Occipital lobe (tissue), 2 donors: ENCODE data around the gene GAS7. TPM values are rescaled to one million over a fixed set of nuclear protein-coding genes. Genes with fewer than 3 reads are reported as not detected.

ENCODE experiments used
- DNase-seq: peaks from one replicate; lab custom pipeline; 2025; lab: John Stamatoyannopoulos, UW
- total RNA-seq: library from RNA; depleted of rRNA; stranded (reverse); fragments of >200 nt; gene quantifications from one replicate; pipeline ENCODE4 v1.2.3, GENCODE V29; 2014

Gene GAS7
- total RNA-seq, 1 donor from 2014 or later: 80.2 TPM

DNA sequence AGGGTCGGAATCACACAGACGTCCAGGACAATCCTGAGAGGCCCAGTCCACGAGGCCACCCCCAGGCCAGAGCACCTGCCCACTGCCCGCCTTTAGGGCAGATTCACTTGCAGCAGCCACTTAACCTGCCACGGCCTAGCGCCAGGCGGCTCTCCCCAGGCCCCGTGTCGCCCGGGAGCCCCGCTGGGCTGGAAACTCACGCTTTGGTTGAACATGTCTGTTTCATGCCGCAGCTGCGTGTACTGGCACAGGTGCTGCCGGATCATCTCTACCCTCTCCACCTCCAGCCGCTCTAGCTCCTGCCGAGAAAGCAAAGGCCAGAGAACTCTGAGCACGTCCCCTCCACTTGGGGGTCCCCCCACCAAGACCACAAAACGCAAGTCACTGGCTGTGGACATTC lies 280.6 kb downstream of the GAS7 start:
- no peak for DNase-seq

DNA sequence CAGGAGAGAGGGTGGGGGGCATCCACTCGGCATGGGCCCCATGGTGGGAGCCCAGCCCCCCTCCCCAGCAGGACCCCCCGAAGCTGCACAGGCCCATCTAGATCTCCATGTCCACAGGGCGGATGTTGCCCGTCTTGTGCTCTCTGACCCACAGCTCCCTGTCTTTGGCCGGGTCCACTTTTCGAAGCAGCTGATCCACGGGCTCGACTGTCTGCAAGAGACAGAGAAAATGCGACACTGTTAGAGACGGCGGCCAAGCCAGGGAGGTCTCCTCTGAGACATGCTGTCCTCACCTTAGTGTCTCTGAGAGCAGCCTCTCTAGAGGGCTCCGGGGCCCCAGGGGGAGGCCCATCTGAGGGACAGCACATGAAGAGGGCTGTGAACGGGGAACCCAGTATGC lies 281.3 kb downstream of the GAS7 start:
- DNase-seq: no peak

DNA sequence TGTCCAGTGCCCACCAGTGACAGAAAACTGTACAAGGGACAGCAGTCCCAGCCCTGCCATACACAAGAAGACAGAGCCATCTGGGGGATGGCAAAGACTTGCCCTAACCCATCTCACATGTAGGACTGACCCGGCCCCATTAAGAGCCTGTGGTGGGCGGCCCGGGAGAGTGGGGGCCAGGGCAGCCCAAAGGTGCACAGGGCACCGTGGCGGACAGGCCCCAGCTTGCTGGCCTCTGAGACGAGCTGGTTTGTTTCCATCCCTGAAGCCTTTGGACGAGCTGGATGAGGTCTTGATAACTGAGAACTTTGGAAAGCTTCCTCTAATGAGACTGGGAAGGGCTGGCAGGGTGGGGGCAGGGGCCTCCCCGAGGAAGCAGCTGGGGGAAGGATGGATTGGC lies 282.3 kb downstream of the GAS7 start:
- no peak for DNase-seq

DNA sequence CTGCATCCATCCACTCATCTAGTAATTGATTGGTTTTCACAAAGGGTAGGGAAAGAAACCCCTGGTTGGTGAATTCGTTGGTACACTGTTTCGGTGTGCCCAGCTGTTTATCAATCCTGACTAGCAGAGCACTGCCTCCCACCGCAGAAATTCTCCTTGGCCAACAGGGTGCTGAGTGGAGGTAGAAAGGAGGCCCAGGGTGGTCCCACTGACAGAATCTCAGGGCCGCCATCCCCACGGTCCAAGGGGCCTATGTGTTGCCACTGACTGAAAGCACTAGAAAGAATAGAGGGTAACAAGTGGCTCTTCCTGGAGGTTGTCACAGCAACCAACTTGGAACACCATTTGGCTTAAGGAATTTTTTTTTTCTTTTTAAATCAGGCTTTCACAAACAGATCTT lies 284.9 kb downstream of the GAS7 start:
- no peak for DNase-seq

DNA sequence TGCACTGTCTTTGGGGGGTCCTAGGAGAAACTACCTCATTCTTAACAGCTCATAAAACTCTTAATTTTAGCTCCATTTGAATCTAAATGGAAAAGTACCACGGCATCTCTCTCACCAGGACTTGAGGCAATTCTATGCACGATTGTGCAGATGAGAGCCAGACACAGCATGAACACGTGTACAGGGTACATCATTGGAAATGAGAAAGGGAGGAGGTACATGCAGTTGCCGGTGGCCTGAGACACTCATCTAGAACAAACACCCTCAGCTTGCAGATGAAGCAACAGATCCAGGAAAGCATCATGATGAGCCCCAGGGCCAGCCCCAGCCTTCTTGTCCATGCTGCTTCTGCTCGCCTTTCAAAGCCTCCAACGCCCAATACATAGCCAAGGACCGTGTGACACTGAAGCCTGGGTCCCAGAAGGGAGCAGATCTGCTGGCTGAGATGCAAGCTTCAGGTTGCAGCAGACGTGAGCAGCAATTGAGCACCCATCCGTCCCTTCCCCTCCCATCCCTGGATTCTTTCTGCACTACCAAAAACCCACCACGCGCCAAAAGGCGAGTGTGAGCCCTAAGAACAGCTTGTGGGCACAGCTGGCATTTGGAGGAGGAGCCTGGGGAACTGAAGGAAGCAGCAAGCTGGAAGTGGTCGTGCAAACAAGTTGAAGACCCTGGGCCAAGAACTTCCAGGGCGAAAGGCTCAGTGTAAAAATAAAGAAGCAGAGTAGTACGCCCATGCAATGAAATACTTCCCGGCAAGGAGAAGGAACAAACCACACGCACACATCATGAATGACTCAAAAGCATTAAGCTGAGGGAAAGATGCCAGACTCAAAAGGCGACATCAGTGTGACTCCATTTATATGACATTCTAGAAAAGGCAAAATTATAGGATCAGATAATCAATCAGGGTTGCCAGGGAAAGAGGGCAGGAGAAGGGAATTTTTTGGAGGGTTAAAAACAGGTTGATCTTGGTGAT lies 286.0 kb downstream of the GAS7 start:
- no peak for DNase-seq

DNA sequence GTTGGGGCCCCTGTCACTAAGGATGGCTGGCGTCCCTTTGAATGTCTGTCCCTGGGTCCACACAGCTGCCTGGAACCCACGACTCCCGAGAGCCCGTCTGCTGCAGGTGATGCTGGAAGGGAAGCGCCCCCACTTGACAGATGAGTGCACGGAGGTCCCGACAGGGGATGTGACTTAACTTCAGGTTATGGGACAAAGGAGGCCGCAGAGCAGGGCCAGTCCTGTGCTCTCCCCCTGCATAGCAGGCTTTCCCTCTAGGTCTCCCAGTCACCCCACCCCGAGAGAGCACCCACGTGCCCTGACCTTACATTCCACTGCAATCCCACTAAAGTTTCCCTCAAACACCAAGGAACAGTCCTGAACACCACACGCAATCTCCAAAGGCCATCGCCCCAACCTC lies 287.3 kb downstream of the GAS7 start:
- DNase-seq: no peak

DNA sequence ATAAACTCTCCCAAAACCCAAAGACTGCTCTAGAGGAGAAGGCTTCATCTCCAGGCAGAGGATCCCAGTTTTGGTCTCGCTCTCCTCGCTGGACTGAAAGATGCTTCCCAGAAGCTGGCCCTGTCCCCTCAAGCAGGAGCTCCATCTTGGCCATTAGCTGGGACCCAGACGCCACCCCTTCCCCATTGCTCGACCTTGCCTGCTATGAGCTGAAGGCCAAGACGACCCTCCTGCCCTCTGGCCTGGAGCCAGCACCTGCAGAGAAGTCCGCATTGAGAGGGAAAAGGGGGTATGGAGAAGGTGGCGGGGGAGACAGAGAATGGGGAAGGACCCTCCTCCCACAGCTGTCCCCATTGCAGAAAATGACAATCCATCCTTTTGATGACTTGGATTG lies 289.8 kb downstream of the GAS7 start:
- no peak for DNase-seq

DNA sequence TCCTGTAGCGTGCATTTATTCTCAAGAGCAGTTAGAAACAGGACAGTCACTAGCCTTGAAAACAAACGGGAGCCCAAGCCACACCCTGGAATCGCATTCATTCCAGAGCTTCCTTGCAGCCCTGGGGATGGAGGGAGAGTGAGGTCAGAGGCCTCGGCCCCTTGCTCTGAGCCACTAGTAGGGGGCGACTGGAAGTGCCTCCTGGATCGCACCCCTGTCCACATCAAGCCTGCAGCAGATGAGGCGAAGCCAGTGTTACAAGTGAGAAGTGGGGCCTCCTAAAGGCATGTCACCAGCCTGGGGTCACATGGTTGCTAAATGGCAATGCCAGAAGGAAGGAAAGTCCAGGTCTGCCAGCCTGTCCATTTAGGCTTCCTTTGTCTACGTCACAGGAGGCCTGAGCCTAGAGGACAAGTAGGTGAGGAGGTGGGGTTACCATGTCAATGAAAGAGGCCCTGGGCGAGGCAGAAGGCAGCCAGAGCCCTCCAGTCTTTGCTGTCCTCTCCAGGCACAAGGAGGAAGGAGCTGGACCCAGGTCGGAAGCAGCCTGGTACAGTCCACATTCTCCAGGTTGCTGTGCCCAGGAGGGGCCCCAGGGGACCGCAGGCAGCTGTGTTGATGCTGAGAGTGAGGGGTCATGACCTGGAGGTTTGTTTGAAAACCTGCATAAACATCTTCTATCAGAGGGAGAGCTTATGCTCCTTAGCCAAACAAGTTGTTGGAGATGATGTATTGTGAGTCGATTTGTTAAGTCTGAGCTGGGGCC lies 290.3 kb downstream of the GAS7 start:
- no peak for DNase-seq

DNA sequence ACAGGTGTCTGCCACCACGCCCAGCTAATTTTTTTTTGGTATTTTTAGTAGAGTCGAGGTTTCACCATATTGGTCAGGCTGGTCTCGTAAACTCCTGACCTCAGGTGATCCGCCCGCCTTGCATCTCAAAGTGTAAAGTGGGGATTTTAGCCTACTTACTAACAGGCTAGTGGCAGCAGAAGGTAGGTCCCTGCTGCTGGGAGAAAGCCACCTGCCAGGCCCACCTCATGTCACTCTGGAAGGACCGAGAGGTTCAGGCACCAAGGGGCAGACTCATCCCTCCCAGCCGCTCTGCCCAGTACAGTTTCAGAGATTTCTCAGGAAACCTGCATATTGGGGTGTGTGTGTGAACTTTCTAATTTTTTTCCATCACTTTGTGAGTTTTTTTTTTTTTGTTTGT lies 291.3 kb downstream of the GAS7 start:
- DNase-seq: no peak

DNA sequence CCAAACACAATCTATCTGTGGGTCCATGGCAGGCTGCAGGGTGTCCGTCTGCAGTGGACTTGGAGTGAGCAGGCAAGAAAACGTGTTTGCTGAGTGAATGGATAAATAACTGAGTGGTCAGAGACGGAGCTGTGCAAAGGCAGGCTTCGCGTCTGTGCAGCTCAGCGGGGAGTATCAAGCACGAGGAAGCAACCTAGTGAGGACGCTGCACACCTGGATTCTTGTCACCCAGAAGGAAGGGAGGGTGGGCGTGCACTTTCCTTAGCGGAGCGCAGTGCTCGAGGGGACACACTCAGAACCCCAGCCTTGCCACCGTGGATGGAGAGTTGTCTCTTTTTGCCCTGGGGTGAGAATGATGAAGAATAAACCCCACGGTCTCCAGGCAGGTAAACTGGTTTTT lies 291.8 kb downstream of the GAS7 start:
- DNase-seq: no peak

DNA sequence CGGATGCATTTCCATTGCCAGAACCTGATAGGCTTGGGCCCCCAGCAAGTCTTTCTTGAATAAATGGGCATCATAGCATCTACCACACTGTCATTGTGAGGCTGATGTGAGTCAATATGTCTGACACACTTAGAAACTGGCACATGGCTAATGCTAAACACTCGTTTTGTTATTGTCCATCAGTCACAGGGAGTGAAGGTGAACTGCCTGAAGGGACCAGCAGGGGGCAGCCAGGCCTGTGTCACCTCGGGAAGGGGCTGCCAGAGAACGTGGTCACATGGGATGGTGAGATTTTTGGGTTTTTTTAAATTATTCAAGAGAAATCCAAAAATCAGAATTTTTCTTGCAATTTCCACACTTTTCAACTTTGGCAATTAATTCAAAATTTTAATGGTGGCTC lies 292.5 kb downstream of the GAS7 start:
- no peak for DNase-seq

DNA sequence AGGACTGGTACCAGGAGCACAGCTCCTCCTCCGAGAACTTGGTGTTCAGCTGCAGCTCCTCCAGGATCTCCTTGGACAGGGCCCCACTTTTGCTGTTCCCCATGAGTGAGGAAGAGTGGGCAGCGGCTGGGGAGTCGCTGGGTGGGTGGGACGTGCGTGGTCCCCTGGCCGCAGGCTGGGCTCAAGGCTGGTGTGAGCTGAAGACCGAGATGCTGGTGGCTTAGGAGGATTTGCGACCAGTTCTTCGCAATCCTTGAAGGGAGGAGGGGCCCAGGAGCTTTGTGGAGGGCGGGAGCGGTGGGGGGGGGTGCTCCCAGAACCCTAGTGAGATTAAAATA lies 293.4 kb downstream of the GAS7 start, which contains the start of gene RCVRN:
Gene RCVRN, minus strand, starts transcription at position 194 of the 338 bp plus-strand sequence. Its CDS starts 91 bp downstream, at position 103.
- no peak for DNase-seq

DNA sequence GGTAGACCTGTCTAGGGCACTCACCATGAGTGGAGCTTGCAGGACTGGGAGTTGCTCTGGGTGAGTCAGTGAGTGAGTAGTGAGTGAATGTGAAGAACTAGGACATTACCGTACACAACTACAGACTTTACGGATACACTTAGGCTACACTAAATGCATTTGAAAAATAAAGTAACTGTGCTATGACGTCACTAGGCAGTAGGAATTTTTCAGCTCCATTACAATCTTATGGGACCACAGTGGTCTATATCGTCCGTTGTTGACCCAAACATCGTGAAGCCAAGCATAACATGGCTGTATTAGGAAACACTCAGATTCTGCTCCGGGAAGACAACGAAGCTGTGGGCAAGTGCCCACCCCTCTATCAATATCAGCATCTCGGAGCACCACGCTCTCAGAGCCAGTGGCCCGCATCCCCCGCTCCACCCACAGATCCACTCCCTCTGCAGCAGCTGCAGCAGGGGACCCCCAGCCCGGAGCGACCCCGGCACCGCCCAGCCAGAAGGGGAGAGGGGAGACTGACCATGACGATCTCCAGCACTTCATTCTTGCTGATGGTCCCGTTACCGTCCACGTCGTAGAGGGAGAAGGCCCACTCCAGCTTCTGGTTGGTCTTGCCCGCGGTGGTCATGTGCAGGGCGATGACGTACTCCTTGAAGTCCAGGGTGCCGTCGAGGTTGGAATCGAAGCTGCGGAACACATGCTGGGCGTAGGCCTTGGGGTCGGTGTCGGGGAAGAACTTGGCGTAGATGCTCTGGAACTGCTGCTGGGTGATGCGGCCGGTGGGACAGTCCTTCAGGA lies 293.9 kb downstream of the GAS7 start:
- DNase-seq: no peak

DNA sequence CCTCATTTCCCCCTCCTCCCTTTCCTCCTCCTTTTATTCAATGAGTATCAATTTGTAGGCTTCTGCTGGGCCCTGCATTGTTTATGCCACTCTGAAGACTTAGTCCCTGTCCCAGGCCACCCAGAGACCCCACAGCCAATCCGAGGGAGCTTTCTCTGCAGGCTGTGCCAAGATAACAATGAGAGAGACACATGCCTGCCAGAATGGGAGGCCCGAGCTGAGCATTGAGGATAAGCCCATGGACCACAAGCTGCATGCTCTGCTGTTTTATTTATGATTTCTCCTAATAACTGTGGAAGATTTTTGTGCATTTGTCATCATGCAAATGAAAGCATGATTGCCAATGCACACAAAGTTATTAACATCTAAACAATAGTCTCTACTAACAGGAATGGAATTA lies 296.3 kb downstream of the GAS7 start:
- no peak for DNase-seq

DNA sequence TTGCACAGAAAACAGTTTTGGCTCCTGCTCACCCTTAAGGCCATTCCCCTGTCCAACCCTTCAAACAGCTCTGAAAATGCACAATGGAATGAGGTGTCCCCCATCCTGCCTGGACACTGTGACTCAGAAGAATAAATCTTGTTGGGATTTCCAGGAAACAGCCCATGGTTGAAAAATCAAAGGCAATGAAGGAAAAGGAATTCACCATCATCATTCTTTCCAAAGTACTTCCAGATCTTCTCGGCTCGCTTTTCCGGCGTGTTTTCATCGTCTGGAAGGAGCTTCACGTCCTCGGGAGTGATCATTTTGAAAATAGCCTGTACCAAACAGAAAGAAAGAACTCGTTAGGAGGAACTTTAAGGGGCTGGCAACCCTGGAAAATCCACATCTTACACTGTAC lies 297.6 kb downstream of the GAS7 start:
- DNase-seq: no peak

DNA sequence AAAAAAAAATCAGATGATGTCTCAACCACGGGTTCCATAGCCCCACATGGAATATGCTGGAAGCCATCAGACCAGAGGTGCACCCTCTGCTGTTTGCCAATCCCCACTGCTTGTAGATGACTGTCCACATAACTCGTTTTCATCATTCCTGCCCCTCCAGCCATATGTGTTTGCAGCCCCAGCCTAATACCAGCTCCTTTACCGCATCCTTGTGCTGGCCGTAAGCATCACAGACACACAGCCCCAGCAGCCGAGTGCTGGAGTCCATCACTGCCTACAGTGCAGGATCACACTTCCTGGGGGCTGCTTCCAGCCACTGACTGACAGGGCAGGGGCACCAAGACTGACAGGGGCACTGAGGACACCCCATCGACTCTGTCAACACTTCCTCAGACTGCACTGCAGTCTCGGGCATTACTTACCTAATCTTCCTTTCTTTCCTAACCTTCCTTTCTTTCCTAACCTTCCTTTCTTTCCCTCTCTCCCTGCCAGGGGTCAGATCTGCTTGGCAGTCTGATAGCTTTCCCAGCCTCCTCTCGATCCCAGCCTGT lies 298.3 kb downstream of the GAS7 start:
- DNase-seq: no peak

DNA sequence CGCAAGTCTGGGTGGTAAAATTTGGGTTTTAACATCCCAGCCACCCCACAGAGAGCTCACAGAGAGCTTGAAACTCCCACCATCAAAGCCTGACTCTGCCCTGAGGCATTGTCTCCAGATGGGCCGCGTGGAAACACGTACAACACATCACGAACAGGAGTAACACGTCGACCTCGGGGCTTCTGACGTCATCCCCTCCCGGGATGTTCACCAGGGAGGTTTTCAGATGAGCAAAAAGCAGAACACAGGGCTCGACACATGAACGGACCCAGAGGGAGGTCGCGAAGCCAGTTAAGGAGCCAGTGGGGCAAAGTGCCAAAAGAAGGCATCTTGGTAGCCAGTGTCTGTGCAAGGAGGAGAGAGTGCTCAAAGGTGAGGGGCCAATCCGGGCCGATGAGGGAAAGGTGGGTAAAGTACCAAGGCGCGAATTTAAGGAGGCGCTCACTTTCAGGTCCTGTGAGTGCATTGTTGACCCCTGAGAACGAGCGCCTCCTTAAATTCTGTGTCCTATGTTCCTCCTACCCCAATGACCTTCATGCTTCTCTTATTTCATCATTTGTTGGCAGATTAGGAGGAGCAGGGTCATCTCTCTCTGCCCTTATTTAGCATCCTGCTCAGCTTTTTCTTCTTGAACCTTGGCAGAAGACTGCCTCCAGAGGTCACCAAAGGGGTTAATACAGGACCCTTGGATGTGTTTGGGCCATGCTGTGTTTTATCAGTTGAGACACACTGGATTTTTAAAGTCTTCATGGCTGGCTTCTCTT lies 298.9 kb downstream of the GAS7 start:
- DNase-seq: no peak

DNA sequence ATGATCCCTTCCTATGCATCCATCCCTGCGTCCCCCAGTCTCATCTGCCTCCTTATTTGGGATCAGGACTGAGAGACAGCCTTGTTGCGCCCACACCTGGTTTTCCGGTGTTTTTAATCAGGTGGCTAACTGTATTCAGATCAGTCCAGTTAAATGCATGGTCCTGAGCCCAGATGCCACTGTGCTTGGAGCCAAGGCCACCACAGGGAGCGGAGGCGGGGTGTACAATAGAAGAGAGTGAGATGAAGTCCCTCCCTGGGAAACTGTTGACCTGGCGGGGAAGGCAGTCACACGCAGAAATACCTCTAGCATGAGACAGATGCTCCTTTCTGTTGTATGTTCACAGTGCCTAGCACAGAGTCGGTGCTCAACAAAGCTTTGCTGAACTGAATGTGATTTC lies 299.6 kb downstream of the GAS7 start:
- no peak for DNase-seq

DNA sequence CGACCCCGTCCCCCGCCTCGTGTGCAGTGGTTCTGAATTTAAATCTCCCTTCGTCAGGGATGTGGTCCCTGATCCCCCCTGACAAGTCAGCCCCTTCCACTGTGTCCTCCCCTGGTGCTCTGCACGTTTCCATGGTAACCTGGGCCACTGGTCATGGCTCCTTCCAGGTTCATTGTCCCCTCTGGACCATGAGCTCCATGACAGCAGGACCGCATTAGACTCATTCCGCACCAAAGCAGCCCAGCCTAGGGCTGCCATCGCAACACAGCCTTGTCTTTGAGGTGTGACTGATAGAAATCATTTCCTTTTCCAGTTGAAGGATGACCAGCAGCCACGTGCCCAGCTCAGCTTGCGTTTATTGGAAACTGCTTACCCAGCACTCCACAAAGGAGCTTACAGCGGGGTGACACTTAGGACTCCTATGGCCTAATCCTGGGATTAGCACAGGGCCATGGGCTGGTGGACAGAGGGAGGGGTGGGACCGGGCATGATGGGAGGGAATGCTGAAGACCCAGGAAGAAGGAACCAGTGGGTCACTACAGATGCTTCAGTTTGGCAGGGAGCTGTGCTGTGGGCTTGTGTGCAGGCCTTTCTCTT lies 300.9 kb downstream of the GAS7 start:
- DNase-seq: no peak

DNA sequence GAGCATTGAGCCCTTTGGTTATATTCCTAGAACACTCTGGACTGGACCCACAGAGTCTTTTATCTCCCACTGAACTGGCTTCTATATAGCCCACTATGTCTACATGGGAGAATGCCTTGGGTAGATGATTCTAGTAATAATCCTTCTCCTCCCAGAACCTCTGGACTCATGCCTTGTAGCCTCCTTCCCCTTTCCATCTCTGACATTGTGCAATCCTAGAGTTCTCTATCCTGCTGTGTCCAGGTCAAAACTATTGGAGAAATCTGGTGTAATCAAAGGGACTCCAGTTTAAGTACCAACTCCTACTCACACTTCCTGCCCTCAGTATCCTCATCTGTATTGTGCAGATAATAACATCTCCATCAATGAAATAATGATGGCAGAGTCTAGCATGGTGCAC lies 302.5 kb downstream of the GAS7 start:
- DNase-seq: no peak
